ENCODE measurements around the gene RPL26.

The RPL26 gene

DNA sequence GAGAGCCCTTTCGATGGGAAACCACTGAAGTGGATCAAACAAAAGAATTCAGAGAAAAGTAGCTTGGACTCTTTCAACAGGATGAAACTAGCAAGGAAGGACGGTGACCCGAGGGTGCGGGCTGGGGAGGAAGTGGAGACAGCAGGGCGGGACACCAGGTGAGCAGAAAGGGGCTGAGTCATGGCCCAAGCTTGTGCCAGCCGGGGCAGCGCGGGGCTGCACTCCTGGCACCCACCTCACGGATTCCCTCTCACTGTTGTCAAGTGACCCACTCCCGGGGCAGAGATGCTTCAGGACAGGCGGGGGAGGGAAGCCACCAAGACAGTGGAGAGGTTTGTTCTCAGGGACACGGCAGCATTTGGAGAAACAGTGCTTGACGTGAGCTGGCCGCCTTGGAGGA lies 25.4 kb upstream of the RPL26 start:
- no peak for TF ChIP-seq GATA2 (IDR thresholded peaks at IDR 0.05; ENCODE audit: low read depth, low read length)
- TF ChIP-seq GATA3 (IDR thresholded peaks at IDR 0.05; ENCODE audit: low read depth, low read length) = no peak

- no peak for TF ChIP-seq GATA3 (IDR thresholded peaks at IDR 0.05; ENCODE audit: low read depth, low read length)
- TF ChIP-seq GATA2 (IDR thresholded peaks at IDR 0.05; ENCODE audit: low read depth, low read length) = no peak
Measured at GRCh38 chr17:8406174-8406573, 23.2 kb upstream of the RPL26 start.

- TF ChIP-seq GATA2 (IDR thresholded peaks at IDR 0.05; ENCODE audit: low read depth, low read length) (no peak), GATA3 (IDR thresholded peaks at IDR 0.05; ENCODE audit: low read depth, low read length) (no peak)
Measured at GRCh38 chr17:8405499-8406016, 22.6 kb upstream of the RPL26 start.

DNA sequence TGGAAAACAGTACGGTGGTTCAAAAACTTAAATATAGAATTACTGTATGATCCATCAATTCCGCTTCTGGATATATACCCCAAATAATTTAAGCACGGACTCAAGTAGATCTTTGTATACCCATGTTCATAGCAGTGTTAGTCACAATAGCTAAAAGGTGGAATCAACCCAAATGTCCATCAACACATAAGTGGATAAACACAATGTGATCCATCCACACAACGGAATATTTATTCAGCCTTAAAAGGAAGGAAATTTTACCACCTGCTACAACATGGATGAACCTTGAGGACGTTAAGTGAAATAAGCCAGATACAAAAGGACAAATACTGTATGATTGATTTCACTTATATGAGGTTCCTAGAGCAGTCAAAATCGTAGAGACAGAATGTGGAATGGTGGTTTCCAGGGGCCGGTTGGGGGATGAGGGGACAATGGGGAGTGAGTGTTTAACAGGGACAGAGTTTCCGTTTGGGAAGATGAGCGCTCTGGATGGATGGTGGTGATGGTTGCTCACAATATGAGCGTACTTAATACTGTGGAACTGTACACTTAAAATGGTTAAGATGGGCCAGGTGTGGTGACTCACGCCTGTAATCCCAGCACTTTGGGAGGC lies 20.0 kb upstream of the RPL26 start:
- TF ChIP-seq GATA2 (IDR thresholded peaks at IDR 0.05; ENCODE audit: low read depth, low read length) (no peak), GATA3 (IDR thresholded peaks at IDR 0.05; ENCODE audit: low read depth, low read length) (no peak)

DNA sequence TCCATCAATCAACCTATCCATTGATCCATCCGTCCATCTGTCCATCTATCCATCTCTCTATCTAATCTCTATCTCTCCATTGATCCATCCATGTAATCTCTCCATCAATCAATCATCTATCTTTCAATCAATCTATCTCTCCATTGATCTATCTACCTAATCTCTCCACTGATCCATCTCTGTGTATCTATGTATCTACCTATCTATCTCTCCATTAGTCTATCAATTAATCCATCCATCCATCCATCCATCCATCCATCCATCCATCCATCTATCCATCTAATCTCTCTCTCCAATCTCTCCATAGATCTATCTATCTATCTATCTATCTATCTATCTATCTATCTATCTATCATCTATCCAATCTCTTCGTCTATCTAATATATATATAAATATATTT lies 18.1 kb upstream of the RPL26 start:
- TF ChIP-seq GATA3 (IDR thresholded peaks at IDR 0.05; ENCODE audit: low read depth, low read length) (no peak), GATA2 (IDR thresholded peaks at IDR 0.05; ENCODE audit: low read depth, low read length) (no peak)

GRCh38 chr17:8398980-8399379 lies 16.0 kb upstream of the RPL26 start:
- no peak for TF ChIP-seq GATA3 (IDR thresholded peaks at IDR 0.05; ENCODE audit: low read depth, low read length)
- no peak for TF ChIP-seq GATA2 (IDR thresholded peaks at IDR 0.05; ENCODE audit: low read depth, low read length)

- TF ChIP-seq GATA2 (IDR thresholded peaks at IDR 0.05; ENCODE audit: low read depth, low read length) (no peak), GATA3 (IDR thresholded peaks at IDR 0.05; ENCODE audit: low read depth, low read length) (no peak)
Measured at GRCh38 chr17:8397636-8398035, 14.6 kb upstream of the RPL26 start, which contains the start of gene RNF222. Gene RNF222 (minus strand): TSS chr17:8397827. CDS start chr17:8393461, 4,366 bp downstream.

DNA sequence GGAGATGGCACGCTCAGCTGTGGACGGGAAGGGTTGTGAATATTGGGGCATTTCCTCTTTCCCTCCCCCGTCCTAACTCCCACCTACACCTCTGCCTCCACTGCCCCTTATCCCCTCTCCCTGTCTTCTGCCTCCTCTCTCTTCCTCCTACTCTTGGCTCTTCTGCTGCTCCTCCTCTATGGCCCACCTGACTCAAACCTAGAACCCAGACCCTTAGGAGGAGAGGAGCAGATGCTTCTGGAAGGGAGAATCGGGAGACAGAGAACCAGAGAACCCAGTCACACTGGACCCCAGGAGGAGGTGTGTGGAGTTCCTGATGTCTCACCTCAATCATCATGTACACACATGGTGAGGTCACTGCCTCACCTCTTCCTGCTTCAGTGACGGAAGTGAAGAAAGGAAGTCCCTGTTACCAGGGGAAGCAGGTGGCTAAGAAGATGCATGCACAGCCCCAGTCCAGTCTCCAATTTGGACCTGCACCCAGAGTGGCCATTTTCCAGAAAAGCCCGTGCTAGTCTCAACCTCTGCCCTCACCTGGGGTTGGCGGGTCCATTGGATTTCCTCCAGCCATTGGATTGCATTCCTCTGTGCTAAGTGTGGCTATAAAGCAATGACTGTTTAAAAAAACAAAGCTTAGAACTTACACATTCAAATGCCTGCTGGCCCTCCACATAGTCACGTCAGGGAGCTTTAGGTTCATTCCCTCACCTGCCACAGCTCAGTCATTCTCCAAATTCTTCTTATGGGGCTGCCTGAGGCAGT lies 10.7 kb upstream of the RPL26 start:
- TF ChIP-seq GATA2 (IDR thresholded peaks at IDR 0.05; ENCODE audit: low read depth, low read length) = no peak
- no peak for TF ChIP-seq GATA3 (IDR thresholded peaks at IDR 0.05; ENCODE audit: low read depth, low read length)

- TF ChIP-seq GATA2 (IDR thresholded peaks at IDR 0.05; ENCODE audit: low read depth, low read length) = no peak
- no peak for TF ChIP-seq GATA3 (IDR thresholded peaks at IDR 0.05; ENCODE audit: low read depth, low read length)
Measured at GRCh38 chr17:8392674-8393469, 9.9 kb upstream of the RPL26 start.

DNA sequence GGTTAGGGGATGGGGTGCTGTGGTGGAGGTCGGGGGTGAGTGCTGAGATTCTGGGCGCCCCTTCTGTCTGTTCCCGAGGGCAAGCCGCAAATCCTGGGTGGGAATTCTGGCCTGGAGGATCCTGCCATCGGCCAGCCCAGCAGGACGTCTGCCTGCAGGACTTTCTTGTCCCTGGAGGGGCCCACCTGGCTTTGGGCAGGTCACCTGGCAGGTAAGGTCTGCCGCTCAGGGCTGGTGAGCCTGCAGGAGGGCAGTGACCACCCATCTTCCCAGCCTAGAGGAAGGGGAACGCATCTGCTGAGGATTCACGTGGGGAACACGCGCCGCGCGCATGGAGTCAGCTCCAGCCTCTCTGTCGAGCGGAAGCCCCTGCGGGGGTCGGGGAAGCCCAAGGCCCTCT lies 9.3 kb upstream of the RPL26 start:
- TF ChIP-seq GATA3 (IDR thresholded peaks at IDR 0.05; ENCODE audit: low read depth, low read length) (no peak), GATA2 (IDR thresholded peaks at IDR 0.05; ENCODE audit: low read depth, low read length) (no peak)

DNA sequence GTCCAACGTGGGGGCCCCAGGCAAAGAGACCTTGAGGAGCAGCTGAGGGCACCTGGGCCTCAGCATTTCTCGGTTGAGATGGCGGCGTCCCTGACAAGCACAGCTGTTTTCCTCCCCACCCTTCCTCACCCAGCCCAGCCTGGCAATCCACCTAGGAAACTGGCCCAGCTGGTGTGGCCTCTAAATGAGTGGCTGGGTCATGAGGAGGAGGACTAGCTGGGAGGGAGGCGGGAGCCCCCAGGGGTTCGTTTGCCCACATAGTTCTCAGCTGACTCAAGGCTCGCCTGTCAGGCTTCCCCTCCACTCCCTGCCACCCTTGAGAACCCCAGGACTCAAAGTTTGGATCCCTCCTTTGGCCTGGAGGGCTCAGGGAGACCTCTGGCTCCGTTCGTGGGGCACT lies 8.7 kb upstream of the RPL26 start:
- TF ChIP-seq GATA2 (IDR thresholded peaks at IDR 0.05; ENCODE audit: low read depth, low read length) (no peak), GATA3 (IDR thresholded peaks at IDR 0.05; ENCODE audit: low read depth, low read length) (no peak)

DNA sequence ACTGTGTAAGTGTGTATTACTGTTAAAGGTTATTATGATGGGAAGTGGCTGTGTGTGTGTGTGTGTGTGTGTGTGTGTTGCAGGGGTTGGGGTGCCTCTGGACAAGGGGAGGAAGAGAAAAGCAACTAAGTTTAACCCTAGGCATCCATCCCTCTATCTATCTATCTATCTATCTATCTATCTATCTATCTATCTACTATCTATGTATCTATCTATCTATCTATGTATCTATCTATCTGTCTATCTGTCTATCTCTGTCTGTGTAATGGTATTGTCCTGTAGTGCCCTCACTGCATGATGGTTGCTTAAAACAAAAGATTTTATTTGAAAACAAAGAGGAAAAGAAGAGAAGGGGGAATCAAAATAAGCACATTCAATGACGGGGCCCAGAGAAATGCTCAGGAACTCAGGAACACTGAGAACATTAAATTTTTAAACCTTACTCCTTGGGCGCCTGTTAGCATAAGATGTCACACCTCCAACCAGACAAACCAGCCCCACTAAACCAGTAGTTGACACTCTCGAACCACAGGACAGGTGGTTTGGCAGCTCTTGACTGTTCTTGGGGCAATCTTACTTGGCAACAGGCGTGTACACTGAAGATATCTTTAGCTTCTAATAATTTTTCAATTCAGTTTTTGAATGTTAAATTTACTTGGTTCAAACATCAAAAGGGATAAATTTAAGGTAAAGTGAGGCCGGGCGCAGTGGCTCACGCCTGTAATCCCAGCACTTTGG lies 5.1 kb upstream of the RPL26 start:
- TF ChIP-seq GATA3 (IDR thresholded peaks at IDR 0.05; ENCODE audit: low read depth, low read length) = no peak
- no peak for TF ChIP-seq GATA2 (IDR thresholded peaks at IDR 0.05; ENCODE audit: low read depth, low read length)

DNA sequence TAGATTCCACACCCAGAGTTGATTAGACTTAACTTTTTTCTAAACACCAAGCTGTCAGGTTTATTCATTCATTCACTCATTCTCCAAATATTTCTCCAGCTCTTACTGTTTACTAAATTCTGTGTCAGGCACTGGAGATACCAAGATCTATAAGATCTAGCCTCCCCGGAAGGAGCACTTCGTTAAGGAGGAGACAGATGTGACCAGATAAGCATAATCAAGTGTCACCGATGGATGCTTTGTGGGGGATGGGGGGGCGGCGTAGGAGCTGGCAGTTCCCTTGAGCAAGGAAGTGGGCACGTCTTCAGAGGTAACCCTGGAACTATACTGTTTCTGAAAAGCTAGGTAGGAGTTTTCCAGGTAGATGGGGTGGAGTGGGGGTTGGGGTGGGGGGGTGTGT lies 3.8 kb upstream of the RPL26 start:
- TF ChIP-seq GATA2 (IDR thresholded peaks at IDR 0.05; ENCODE audit: low read depth, low read length) = no peak
- no peak for TF ChIP-seq GATA3 (IDR thresholded peaks at IDR 0.05; ENCODE audit: low read depth, low read length)
